Fibroblast of lung (primary cell): ENCODE results near the gene AMPD1. TPM values are rescaled to one million over a fixed set of nuclear protein-coding genes. Genes with fewer than 3 reads are reported as not detected.

ENCODE experiments used
- DNase-seq, 2 donors: peaks; one replicate each; pipeline versions ENCODE4 v3.0.0 to v3.0.0-alpha.2; 2010; ENCODE audit warnings: low read depth in 2 of 2
- H2AFZ ChIP-seq: 2 replicates; pipeline ENCODE4 v1.5.1; 2012; ENCODE audit warnings: low read length, control low read depth, inconsistent platforms
- H3K27ac ChIP-seq: 2 replicates; pipeline ENCODE4 v1.5.1; 2011; ENCODE audit warnings: low read length, control low read depth; ENCODE audit not compliant: insufficient read depth
- H3K27me3 ChIP-seq: 2 replicates; pipeline ENCODE4 v1.5.1; 2011; ENCODE audit warnings: mild to moderate bottlenecking, low read length; ENCODE audit not compliant: control insufficient read depth, insufficient read depth
- H3K36me3 ChIP-seq: 2 replicates; pipeline ENCODE4 v1.5.1; 2011; ENCODE audit warnings: low read length; ENCODE audit not compliant: control insufficient read depth, insufficient read depth
- H3K4me1 ChIP-seq: 2 replicates; pipeline ENCODE4 v1.5.1; 2011; ENCODE audit warnings: low read length; ENCODE audit not compliant: control insufficient read depth, insufficient read depth; ENCODE audit errors: extremely low read depth
- H3K4me2 ChIP-seq: 2 replicates; pipeline ENCODE4 v1.5.1; 2011; ENCODE audit warnings: low read length, control low read depth; ENCODE audit not compliant: insufficient read depth; ENCODE audit errors: extremely low read depth
- H3K4me3 ChIP-seq, 4 experiments: fragments of 200-600 bp in 1 of 4; sonication (generic) in 1 of 4; replicated peaks in 1 of 4; 2 replicates each; pipeline ENCODE4 v1.5.1; 2011 to 2016; ENCODE audit warnings: low read length in 4 of 4, low read depth in 3 of 4, mild to moderate bottlenecking in 3 of 4, control low read depth in 2 of 4, inconsistent platforms in 1 of 4, mixed read lengths in 1 of 4; ENCODE audit not compliant: insufficient read depth in 1 of 4; ENCODE audit errors: control extremely low read depth in 1 of 4
- H3K79me2 ChIP-seq: 2 replicates; pipeline ENCODE4 v1.5.1; 2012; ENCODE audit warnings: mild to moderate bottlenecking, low read length, inconsistent platforms; ENCODE audit not compliant: control insufficient read depth, insufficient read depth
- H3K9ac ChIP-seq: 2 replicates; pipeline ENCODE4 v1.5.1; 2011; ENCODE audit warnings: mild to moderate bottlenecking, low read length, control low read depth; ENCODE audit not compliant: insufficient read depth
- H3K9me3 ChIP-seq: 2 replicates; pipeline ENCODE4 v1.5.1; 2012; ENCODE audit warnings: low read depth, low read length; ENCODE audit not compliant: control insufficient read depth, insufficient read depth
- H4K20me1 ChIP-seq: 2 replicates; pipeline ENCODE4 v1.5.1; 2011; ENCODE audit warnings: low read length; ENCODE audit not compliant: control insufficient read depth, insufficient read depth; ENCODE audit errors: extremely low read depth
- CTCF ChIP-seq, 2 donors: IDR thresholded peaks in 1 of 2; conservative IDR thresholded peaks in 1 of 2; 1 replicate in 1 of 2; 2 replicates in 1 of 2; pipeline ENCODE4 v1.5.1; 2011 to 2012; ENCODE audit warnings: low read length in 2 of 2, control low read depth in 1 of 2, inconsistent platforms in 1 of 2, low read depth in 1 of 2, mild to moderate bottlenecking in 1 of 2
- EZH2 ChIP-seq: IDR thresholded peaks from 2 replicates; pipeline ENCODE4 v1.5.1; 2012; ENCODE audit warnings: low read length, control low read depth, mild to moderate bottlenecking; ENCODE audit errors: missing control alignments
- polyA plus RNA-seq, 2 donors: library from polyadenylated mRNA; depleted of rRNA in 1 of 2; stranded (reverse) in 1 of 2; unstranded in 1 of 2; fragments of >200 nt; gene quantifications; 2 replicates each; pipeline ENCODE4 v1.2.1, GENCODE V29; 2011 to 2012; ENCODE audit warnings: missing spikeins in 1 of 2
- total RNA-seq: library from RNA; depleted of rRNA; stranded (reverse); fragments of >200 nt; gene quantifications from 2 replicates; pipeline ENCODE4 v1.2.1, GENCODE V29; 2014

The AMPD1 gene
- total and polyA plus RNA-seq, 2 donors (not counting 1 experiment from before 2014, with no cell fraction given) = not detected

GRCh38 chr1:114627107-114627506, 68.2 kb downstream of the AMPD1 start:
- H3K4me3 ChIP-seq = no peak overlapping the region

GRCh38 chr1:114623364-114623763, 72.0 kb downstream of the AMPD1 start:
- TF ChIP-seq EZH2 (no peak), CTCF (conservative IDR thresholded peaks at IDR 0.05 in 1 of 2, IDR thresholded peaks at IDR 0.05 in 1 of 2; ENCODE audit: low read depth in 1 of 2, low read length in 2 of 2) (no peak)
- no peaks in the 10 kb centered on the region for H3K36me3 ChIP-seq
- H3K9ac ChIP-seq = no peak overlapping the region
- no peak for DNase-seq
- no peaks in the 10 kb centered on the region for H4K20me1 ChIP-seq
- no peaks in the 10 kb centered on the region for H3K79me2 ChIP-seq
- no peaks in the 10 kb centered on the region for H3K27me3 ChIP-seq
- no peak overlapping the region for H2AFZ ChIP-seq
- no peaks in the 10 kb centered on the region for H3K4me1 ChIP-seq
- no peak overlapping the region for H3K4me2 ChIP-seq
- no peak overlapping the region for H3K4me3 ChIP-seq
- no peaks in the 10 kb centered on the region for H3K9me3 ChIP-seq
- no peak overlapping the region for H3K27ac ChIP-seq

More at GRCh38 chr1:114627107-114627506, 68.2 kb downstream of the AMPD1 start:
- no peaks in the 10 kb centered on the region for H3K36me3 ChIP-seq
- no peaks in the 10 kb centered on the region for H4K20me1 ChIP-seq
- no peak overlapping the region for H2AFZ ChIP-seq
- TF ChIP-seq EZH2 = no peak
- no peak for TF ChIP-seq CTCF (conservative IDR thresholded peaks at IDR 0.05 in 1 of 2, IDR thresholded peaks at IDR 0.05 in 1 of 2; ENCODE audit: low read depth in 1 of 2, low read length in 2 of 2)
- H3K27ac ChIP-seq = no peak overlapping the region
- H3K79me2 ChIP-seq = no peaks in the 10 kb centered on the region
- H3K27me3 ChIP-seq = no peaks in the 10 kb centered on the region
- no peaks in the 10 kb centered on the region for H3K9me3 ChIP-seq
- no peak overlapping the region for H3K9ac ChIP-seq
- no peak overlapping the region for H3K4me2 ChIP-seq
- peak in 1 of 2 donors; percentile 20 for DNase-seq
- H3K4me1 ChIP-seq = no peaks in the 10 kb centered on the region

Other genes with a start within 250 kb of the AMPD1 start
- gene TRIM33, start 184.3 kb downstream of the AMPD1 start, total RNA-seq = 19.3 and 21.5 TPM in 2 replicates
- gene TRIM33, start 184.3 kb downstream of the AMPD1 start, polyA plus RNA-seq = 16.2 and 17.8 TPM in 2 replicates
- 45.4 and 49.8 TPM in 2 replicates for gene BCAS2, start 113.9 kb downstream of the AMPD1 start, total RNA-seq
- 41.3 and 45.7 TPM in 2 replicates for gene BCAS2, start 113.9 kb downstream of the AMPD1 start, polyA plus RNA-seq
- 1.3 and 1.5 TPM in 2 replicates for gene DENND2C, start 25.5 kb downstream of the AMPD1 start, total RNA-seq
- 1.5 and 1.7 TPM in 2 replicates for gene DENND2C, start 25.5 kb downstream of the AMPD1 start, polyA plus RNA-seq
- gene NRAS, start 21.2 kb upstream of the AMPD1 start, total RNA-seq = 29.5 and 31.0 TPM in 2 replicates
- 62.3 and 71.8 TPM in 2 replicates for gene NRAS, start 21.2 kb upstream of the AMPD1 start, polyA plus RNA-seq
- 915 and 1,392 TPM in 2 replicates for gene CSDE1, start 62.4 kb upstream of the AMPD1 start, total RNA-seq
- gene CSDE1, start 62.4 kb upstream of the AMPD1 start, polyA plus RNA-seq = 332 and 374 TPM in 2 replicates
- 69.5 and 87.8 TPM in 2 replicates for gene SIKE1, start 85.1 kb upstream of the AMPD1 start, total RNA-seq
- 31.2 and 48.8 TPM in 2 replicates for gene SIKE1, start 85.1 kb upstream of the AMPD1 start, polyA plus RNA-seq
- gene SYCP1, start 159.3 kb upstream of the AMPD1 start, total RNA-seq = not detected in 2 replicates
- not detected in 2 replicates for gene SYCP1, start 159.3 kb upstream of the AMPD1 start, polyA plus RNA-seq